Caco-2 (cell line): Measurements from ENCODE around the gene ACAD10. TPM values are rescaled to one million over a fixed set of nuclear protein-coding genes. Genes with fewer than 3 reads are reported as not detected.

Source experiments
- BruUV-seq: library from RNA; stranded (reverse); fragments of 400-500 nt; replicated peaks from 2 replicates; lab custom pipeline; 2021; lab: Mats Ljungman, UMichigan
- CTCF ChIA-PET: fragments of 300-600 bp; sonication (Branson Sonifier 250); formaldehyde crosslinking; loops from one replicate; lab custom pipeline; 2022; ENCODE audit warnings: antibody characterized with exemption; lab: Charles Lee
- POLR2A ChIA-PET: fragments of 300-600 bp; sonication (Branson Sonifier 250); formaldehyde crosslinking; loops from one replicate; lab custom pipeline; 2022; ENCODE audit warnings: antibody characterized with exemption; lab: Charles Lee
- DNase-seq, 2 experiments: peaks; one replicate each; pipeline versions ENCODE4 v3.0.0 to v3.0.0-alpha.2; 2020 to 2022
- H3K27me3 ChIP-seq: replicated peaks from 2 replicates; pipeline ENCODE4 v1.6.0; 2011; ENCODE audit warnings: low read length; ENCODE audit not compliant: control insufficient read depth, insufficient read depth
- H3K36me3 ChIP-seq: 2 replicates; pipeline ENCODE4 v1.5.1; 2011; ENCODE audit warnings: low read length; ENCODE audit not compliant: control insufficient read depth, insufficient read depth
- H3K4me1 ChIP-seq: fragments of 250-450 bp; sonication (Bioruptor Pico); 2 replicates; pipeline ENCODE4 v1.5.1; 2020; ENCODE audit warnings: mild to moderate bottlenecking
- H3K4me3 ChIP-seq: 2 replicates; pipeline ENCODE4 v1.5.1; 2011; ENCODE audit warnings: low read depth, mild to moderate bottlenecking, control low read depth, low read length
- H3K9me3 ChIP-seq: fragments of 250-450 bp; sonication (Bioruptor Pico); 2 replicates; pipeline ENCODE4 v1.5.1; 2020; ENCODE audit warnings: mild to moderate bottlenecking, moderate library complexity
- H3K27ac Mint-ChIP-seq: one replicate; pipeline ENCODE4 v1.8.0; 2022; ENCODE audit warnings: mixed read lengths; ENCODE audit not compliant: unreplicated experiment
- H3K27me3 Mint-ChIP-seq: one replicate; pipeline ENCODE4 v1.8.0; 2022; ENCODE audit warnings: mixed read lengths; ENCODE audit not compliant: insufficient read depth, unreplicated experiment
- H3K36me3 Mint-ChIP-seq: one replicate; pipeline ENCODE4 v1.8.0; 2022; ENCODE audit warnings: mild to moderate bottlenecking, mixed read lengths; ENCODE audit not compliant: insufficient read depth, unreplicated experiment
- H3K4me1 Mint-ChIP-seq: one replicate; pipeline ENCODE4 v1.8.0; 2022; ENCODE audit warnings: low read depth, mixed read lengths; ENCODE audit not compliant: unreplicated experiment
- H3K4me3 Mint-ChIP-seq: one replicate; pipeline ENCODE4 v1.8.0; 2022; ENCODE audit warnings: mild to moderate bottlenecking, moderate library complexity, mixed read lengths; ENCODE audit not compliant: unreplicated experiment
- H3K9me3 Mint-ChIP-seq: one replicate; pipeline ENCODE4 v1.8.0; 2022; ENCODE audit warnings: mixed read lengths; ENCODE audit not compliant: unreplicated experiment
- CTCF ChIP-seq, 2 experiments: fragments of 200-600 bp in 1 of 2; IDR thresholded peaks; 1 replicate in 1 of 2; 2 replicates in 1 of 2; pipeline versions ENCODE4 v1.5.1 to v1.8.0; 2011 to 2022; ENCODE audit warnings: antibody characterized with exemption in 1 of 2, control low read depth in 1 of 2, inconsistent platforms in 1 of 2, low read depth in 1 of 2, low read length in 1 of 2, mild to moderate bottlenecking in 1 of 2, moderate library complexity in 1 of 2; ENCODE audit not compliant: insufficient read depth in 1 of 2, severe bottlenecking in 1 of 2, unreplicated experiment in 1 of 2
- intact Hi-C: fragments of 100-400 bp; cut with micrococcal nuclease; formaldehyde crosslinking; loops from one replicate; pipeline ENCODE4 v1.10.0; 2022; ENCODE audit not compliant: unreplicated experiment
- total RNA-seq: library from RNA; stranded (reverse); gene quantifications from 2 replicates; pipeline ENCODE4 v1.2.3, GENCODE V29; 2022

The ACAD10 gene
- total RNA-seq, 1 experiment from 2014 or later, result 19.0 TPM

DNA sequence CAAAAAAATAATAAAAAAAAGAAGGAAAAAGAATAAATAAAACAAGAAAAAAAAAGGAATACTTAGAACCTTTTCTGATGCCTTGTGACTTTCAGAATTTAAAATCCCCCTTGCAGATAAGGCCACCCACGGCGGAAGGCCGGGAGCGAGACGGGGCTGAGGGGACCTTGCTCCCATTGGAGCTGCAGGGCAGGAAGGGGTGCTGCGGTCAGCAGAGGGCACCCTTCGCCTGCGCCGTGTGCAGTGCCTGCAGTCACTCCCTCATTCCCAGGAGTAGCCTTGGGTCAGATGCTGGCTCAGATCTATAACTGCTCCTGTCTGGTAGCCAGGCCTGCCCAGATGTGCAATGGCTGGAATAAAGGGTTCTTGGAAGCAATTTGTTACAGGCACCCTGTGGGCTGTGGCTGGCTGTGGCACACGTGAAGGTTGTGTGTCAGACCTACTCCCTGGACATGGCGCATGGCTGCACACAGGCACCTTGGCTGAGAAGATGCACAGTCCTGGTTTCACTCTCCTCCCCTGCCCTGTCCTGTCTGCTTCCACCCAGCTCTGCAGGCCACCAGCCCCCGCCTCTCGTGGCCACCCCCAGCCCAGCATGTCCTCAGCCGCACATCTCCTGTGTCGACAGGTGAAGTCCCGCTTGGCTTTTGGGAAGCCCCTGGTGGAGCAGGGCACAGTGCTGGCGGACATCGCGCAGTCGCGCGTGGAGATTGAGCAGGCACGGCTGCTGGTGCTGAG, 67.5 kb downstream of the ACAD10 start:
- no peak overlapping the region for H3K4me3 Mint-ChIP-seq
- peak; percentile 70 to 77 for DNase-seq
- peak; percentile 83 to 89 for TF ChIP-seq CTCF (IDR thresholded peaks at IDR 0.05; ENCODE audit: insufficient read depth in 1 of 2, low read depth in 1 of 2, low read length in 1 of 2, severe bottlenecking in 1 of 2, unreplicated experiment in 1 of 2)
- POLR2A ChIA-PET, result interaction anchor here (0.7 kb wide), 1 partner anchor 60 kb away, joined by 6 read pairs; no protein-coding TSS in a partner anchor
- Histone ChIP-seq H3K4me3 (no peak overlapping the region), H3K4me1 (no peaks in the 10 kb centered on the region), H3K27me3 (no peaks in the 10 kb centered on the region), H3K9me3 (no peaks in the 10 kb centered on the region), H3K36me3 (no peaks in the 10 kb centered on the region; the same call in 1 of the 2 replicates)
- intact Hi-C loops, result loop anchor here (1.0 kb wide), 2 partner anchors 35 to 60 kb away; no protein-coding TSS in a partner anchor
- no peaks in the 10 kb centered on the region for H3K9me3 Mint-ChIP-seq
- no TSS peak for BruUV-seq
- no peaks in the 10 kb centered on the region for H3K36me3 Mint-ChIP-seq
- CTCF ChIA-PET, result interaction anchor here (0.5 to 2.2 kb wide), 5 partner anchors 10 to 161 kb away, joined by 4 to 33 read pairs (median 4); no protein-coding TSS in a partner anchor
- no peak overlapping the region for H3K27ac Mint-ChIP-seq
- H3K4me1 Mint-ChIP-seq, result no peaks in the 10 kb centered on the region
- no peaks in the 10 kb centered on the region for H3K27me3 Mint-ChIP-seq

DNA sequence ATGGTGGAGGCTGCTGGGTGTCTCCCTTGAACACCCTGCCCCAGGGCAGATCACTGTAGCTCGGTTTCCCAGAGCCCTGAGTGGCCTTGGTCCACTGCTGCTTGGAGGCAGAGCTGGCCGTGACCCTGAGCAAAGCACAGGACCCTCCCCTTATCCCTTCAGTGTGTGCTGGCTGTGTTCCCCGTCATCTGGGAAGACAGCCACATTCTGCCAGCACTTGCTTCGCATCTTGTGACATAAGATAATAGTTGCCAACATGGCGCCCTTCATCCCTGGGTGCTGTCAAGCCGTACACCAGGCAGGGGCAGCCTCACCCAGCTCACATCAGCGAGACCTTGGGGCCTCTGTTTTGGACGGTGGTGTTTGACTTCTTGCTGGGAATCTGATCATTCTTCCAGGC, 68.8 kb downstream of the ACAD10 start:
- H3K9me3 ChIP-seq, result no peaks in the 10 kb centered on the region
- H3K27ac Mint-ChIP-seq, result no peak overlapping the region
- no peaks in the 10 kb centered on the region for H3K4me1 Mint-ChIP-seq
- H3K36me3 ChIP-seq, result no peaks in the 10 kb centered on the region; the same call in 1 of the 2 replicates
- no peak overlapping the region for H3K4me3 Mint-ChIP-seq
- DNase-seq, result no peak
- no peak for TF ChIP-seq CTCF (IDR thresholded peaks at IDR 0.05; ENCODE audit: insufficient read depth in 1 of 2, low read depth in 1 of 2, low read length in 1 of 2, severe bottlenecking in 1 of 2, unreplicated experiment in 1 of 2)
- no peaks in the 10 kb centered on the region for H3K9me3 Mint-ChIP-seq
- ChIA-PET POLR2A (no interaction called here), CTCF (interaction anchor here (1.2 to 2.2 kb wide), 2 partner anchors 10 to 58 kb away, joined by 3 to 33 read pairs; no protein-coding TSS in a partner anchor)
- intact Hi-C loops, result no loop called here
- no peaks in the 10 kb centered on the region for H3K27me3 ChIP-seq
- H3K27me3 Mint-ChIP-seq, result no peaks in the 10 kb centered on the region
- H3K4me1 ChIP-seq, result no peaks in the 10 kb centered on the region
- no TSS peak for BruUV-seq
- no peaks in the 10 kb centered on the region for H3K36me3 Mint-ChIP-seq
- no peak overlapping the region for H3K4me3 ChIP-seq

GRCh38 chr12:111756196-111756595, 70.3 kb downstream of the ACAD10 start:
- intact Hi-C loops, result no loop called here
- DNase-seq, result no peak
- H3K4me1 Mint-ChIP-seq, result no peaks in the 10 kb centered on the region
- Histone ChIP-seq H3K9me3 (no peaks in the 10 kb centered on the region), H3K36me3 (no peaks in the 10 kb centered on the region; the same call in 1 of the 2 replicates), H3K4me1 (no peaks in the 10 kb centered on the region), H3K27me3 (no peaks in the 10 kb centered on the region), H3K4me3 (no peak overlapping the region)
- no peaks in the 10 kb centered on the region for H3K9me3 Mint-ChIP-seq
- CTCF ChIA-PET, result no interaction called here
- no peak overlapping the region for H3K27ac Mint-ChIP-seq
- no peak for TF ChIP-seq CTCF (IDR thresholded peaks at IDR 0.05; ENCODE audit: insufficient read depth in 1 of 2, low read depth in 1 of 2, low read length in 1 of 2, severe bottlenecking in 1 of 2, unreplicated experiment in 1 of 2)
- no TSS peak for BruUV-seq
- H3K27me3 Mint-ChIP-seq, result no peaks in the 10 kb centered on the region
- POLR2A ChIA-PET, result no interaction called here
- no peak overlapping the region for H3K4me3 Mint-ChIP-seq
- H3K36me3 Mint-ChIP-seq, result no peaks in the 10 kb centered on the region
